HG03469 (cell line): ENCODE results near the gene ZSCAN5C.
"Not testable (repeated sequence)": the region's sequence is repeated elsewhere in the genome, so short reads cannot be mapped to it uniquely, and the experiment has no call there.

Experiments
- ATAC-seq: cut with Tn5 transposase; IDR thresholded peaks from one replicate; pipeline ENCODE4 v1.9.1; 2021; ENCODE audit warnings: mild to moderate bottlenecking, moderate library complexity, moderate number of reproducible peaks; ENCODE audit not compliant: unreplicated experiment

ZSCAN5C gene

GRCh38 chr19:56191115-56191514 is 11.0 kb upstream of the ZSCAN5C start:
- no peak for ATAC-seq

DNA sequence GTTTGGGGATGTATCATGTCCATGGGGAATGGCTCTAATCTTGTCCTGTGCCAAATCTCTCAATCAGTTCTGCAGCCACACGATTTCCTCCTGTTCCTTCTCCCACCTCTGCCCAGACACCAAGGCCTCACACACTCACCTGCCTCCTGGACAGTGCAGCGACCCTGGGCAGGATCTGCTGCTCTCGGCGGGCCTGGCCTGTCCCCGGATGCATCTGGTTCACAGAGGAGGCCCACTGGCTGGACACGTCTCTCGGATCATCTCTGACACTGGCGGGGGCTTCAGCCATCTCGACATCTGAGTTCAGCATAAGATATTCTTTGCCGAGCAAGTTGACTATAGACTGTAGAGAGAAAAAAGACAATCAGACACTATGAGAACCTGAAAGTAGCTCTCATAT is 10.4 kb upstream of the ZSCAN5C start:
- no peak for ATAC-seq

DNA sequence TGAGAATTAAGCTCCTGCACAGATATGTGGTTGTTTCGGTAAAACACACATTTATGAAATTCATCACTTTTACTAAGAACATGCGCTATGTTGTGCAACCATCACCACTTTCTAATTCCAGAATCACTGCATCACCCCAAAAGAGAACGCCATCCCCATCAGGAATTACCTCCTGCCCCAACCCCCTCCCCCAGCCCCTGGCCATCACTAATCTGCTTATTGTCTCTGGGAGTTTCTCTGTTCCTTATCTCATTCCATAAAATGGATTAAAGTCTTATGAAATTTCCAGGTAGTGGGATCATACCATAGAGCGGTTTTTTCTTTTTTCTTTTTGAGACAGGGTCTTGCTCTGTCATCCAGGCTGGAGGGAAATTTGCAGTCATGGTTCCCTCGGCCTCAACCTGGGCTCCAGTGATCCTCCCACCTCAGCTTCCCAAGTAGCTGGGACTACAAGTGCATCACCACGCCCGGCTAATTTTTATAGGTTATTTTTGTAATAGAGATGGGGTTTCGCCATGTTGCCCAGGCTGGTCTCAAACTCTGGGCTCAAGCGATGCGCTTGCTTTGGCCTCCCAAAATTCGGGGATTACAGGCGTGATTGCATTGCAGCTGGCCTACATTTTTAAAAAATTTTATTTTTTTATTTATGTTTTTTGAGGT is 8.0 kb upstream of the ZSCAN5C start:
- ATAC-seq = no peak

DNA sequence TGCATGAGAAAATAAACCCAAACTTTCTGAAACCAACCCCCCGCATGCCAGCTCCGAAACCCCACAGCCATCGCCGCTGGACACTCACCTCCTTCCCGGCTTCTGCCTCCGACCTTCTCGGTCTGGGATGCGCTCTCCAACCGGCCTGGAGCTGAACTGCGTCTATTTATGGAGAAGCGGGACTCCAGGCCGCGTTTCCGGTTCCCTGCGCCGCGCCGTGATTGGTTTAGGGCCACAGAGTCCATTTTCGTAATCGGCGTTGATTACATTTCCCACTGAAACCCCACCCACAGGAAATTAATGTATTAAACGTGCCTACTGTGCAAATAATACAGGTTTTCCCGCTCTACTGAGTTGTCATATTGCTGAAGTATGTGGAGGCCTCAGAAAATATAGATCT is 4.4 kb upstream of the ZSCAN5C start, which contains the start of gene ZSCAN5B:
TSS of gene ZSCAN5B (minus strand) at position 138 of the 400 bp plus-strand sequence. CDS start 4,731 bp downstream, outside the sequence.
- not testable (repeated sequence) for ATAC-seq

GRCh38 chr19:56199687-56200086 is 2.4 kb upstream of the ZSCAN5C start:
- no peak for ATAC-seq

DNA sequence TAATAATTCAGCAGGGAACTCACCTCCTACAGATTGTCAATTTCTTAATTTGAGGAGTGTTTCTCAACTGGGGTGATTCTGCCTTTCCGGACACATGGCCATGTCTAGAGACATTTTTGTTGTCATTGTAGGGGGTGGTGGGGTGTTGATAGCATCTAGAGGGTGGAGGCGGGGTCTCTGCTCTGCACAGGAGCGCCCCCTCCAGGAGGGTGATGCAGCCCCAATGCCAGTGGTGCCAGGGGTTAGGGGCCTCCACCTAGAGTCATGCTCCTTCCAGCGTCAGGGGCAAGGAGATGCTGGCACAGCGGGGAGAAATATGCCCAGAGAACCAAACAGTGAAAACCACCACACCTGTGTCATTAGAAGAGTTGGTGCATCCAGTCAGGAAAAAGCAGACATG is 5.5 kb downstream of the ZSCAN5C start:
- not testable (repeated sequence) for ATAC-seq

DNA sequence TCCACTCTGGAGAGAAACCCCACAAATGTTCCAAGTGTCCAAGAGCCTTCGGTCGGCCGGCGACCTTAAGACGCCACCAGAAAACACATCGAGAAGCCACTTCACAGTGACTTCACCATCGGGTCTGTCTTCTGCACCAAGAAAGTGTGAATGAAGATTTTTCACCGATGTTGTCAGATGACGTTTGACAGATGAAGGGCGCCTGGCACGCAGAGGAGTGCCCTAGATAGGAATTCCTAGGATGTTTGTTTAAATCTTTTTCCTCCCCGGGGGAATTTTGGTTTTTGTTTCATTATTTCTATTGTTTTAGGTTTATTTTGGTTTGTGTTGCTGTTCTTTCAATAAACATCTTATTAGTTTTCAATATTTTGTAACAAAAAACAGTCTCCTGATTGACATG is 7.0 kb downstream of the ZSCAN5C start:
- ATAC-seq = no peak

- ATAC-seq = not testable (repeated sequence)
Observed at GRCh38 chr19:56210036-56210435, 8.0 kb downstream of the ZSCAN5C start.

DNA sequence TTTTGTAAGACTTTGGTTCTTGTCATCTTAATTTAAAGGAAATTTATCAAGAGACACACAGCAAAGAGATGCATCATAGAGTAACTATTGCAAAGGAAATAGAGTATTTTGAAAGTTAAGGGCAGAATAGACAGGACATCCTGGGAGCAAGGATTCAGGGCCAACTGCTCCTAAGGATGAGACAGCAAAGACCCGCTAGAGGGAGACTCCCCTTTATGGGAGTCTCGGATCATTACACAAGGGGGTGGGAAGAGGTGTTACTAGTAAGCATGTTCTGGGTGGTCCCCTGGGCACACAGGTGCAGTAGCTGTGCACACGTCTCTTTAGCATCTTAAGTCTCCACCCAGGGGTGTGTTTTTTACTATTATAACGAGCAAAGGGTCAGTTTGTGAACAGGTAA is 9.6 kb downstream of the ZSCAN5C start:
- no peak for ATAC-seq

DNA sequence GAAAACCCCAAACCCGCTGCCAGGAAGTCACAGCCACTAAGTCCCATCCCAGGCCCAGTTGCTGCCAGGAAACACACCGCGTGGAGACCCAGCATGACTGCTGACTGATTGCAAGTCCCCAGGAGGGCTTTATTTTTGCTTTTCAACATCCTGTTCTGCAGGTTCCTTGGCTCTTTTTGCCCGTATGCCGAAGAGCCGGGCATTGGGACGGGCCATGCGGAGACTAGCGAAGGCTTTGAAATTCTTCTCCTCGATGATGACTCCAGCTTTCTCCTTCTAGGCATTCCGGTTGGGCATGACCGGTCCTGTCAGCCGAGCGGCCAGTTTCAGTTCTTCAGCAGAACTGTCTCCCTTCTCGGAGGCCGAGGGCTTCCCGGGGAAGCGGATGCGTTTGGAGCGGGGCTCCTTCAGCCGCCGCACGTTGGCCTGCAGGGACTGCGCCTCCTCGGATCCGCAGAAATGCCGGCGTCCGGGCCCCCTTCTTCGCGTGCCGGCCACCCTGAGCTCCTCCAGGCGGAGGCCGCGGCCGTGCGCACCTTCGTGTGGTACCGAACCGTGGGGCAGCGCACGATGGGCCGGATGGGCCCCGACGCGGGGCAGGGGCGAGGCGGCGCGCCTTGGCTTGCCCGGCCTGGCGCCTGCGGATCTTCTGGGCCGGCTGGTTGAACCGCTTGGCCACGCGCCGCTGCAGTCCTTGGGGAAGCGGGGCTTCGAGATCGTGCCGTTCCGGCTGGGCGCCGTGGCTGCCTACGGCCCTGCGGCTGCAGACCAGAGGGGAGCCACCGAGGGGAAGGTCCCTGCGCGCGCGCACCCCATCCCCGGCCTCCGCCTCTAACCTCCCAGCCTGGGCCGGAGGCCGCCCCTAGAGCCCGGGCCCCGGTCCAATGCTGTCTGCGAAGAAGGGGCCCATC is 15.2 kb downstream of the ZSCAN5C start:
- no peak for ATAC-seq

- no peak for ATAC-seq
Observed at GRCh38 chr19:56218961-56219360, 16.9 kb downstream of the ZSCAN5C start.

DNA sequence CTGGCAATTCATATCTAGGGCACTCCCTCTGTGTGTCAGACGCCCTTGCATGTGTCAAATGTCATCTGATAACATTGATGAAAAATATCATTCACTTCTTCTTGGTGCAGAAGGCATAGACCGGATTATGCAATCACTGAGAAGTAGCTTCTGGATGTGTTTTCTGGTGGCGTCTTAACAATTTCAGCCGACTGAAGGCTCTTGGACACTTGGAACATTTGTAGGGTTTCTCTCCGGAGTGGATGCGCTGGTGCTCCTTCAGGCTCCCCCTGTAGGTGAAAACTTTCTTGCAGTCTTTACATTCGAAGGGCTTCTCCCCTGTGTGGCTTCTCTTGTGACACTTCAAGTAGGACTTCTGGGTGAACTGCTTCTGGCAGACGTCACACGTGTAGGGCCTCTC is 19.4 kb downstream of the ZSCAN5C start:
- ATAC-seq = not testable (repeated sequence)

DNA sequence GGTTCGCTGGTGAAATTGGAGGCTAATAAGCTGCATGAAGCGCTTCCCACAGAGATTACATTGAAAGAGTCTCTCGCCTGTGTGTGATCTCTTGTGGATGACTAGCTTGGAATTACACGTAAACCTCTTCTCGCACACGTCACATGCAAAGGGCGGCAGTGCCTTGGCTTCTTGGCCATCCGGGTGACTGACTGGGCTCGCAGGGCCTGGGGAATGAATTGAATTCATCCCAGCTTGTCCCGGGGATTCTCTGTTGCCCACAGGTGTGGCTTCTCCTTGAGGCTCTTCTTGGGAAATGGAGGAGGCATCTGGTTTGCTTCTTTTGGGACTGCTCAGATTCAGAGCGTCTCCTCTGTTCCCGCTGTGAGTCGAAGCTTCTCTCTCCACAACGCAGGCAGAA is 19.8 kb downstream of the ZSCAN5C start:
- ATAC-seq = no peak

DNA sequence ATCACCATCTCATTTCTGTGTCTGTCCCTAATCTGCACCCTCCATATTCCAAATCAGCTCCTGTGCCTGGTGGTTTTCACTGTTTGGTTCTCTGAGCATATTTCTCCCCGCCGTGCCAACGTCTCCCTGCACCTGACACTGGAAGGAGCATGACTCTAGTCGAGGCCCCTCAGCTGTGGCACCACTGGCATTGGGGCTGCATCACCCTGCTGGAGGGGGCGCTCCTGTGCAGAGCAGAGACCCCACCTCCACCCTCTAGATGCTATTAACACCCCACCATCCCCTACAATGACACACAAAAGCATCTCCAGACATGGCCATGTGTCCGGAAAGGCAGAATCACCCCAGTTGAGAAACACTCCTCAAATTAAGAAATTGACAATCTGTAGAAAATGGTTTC is 20.8 kb downstream of the ZSCAN5C start:
- ATAC-seq = no peak

GRCh38 chr19:56223481-56223880 is 21.4 kb downstream of the ZSCAN5C start:
- no peak for ATAC-seq

GRCh38 chr19:56245121-56245740 is 43.2 kb downstream of the ZSCAN5C start:
- ATAC-seq = no peak

- ATAC-seq = not testable (repeated sequence)
Observed at GRCh38 chr19:56245764-56246163, 43.7 kb downstream of the ZSCAN5C start.

- ATAC-seq = not testable (repeated sequence)
Observed at GRCh38 chr19:56248736-56249338, 46.8 kb downstream of the ZSCAN5C start.

DNA sequence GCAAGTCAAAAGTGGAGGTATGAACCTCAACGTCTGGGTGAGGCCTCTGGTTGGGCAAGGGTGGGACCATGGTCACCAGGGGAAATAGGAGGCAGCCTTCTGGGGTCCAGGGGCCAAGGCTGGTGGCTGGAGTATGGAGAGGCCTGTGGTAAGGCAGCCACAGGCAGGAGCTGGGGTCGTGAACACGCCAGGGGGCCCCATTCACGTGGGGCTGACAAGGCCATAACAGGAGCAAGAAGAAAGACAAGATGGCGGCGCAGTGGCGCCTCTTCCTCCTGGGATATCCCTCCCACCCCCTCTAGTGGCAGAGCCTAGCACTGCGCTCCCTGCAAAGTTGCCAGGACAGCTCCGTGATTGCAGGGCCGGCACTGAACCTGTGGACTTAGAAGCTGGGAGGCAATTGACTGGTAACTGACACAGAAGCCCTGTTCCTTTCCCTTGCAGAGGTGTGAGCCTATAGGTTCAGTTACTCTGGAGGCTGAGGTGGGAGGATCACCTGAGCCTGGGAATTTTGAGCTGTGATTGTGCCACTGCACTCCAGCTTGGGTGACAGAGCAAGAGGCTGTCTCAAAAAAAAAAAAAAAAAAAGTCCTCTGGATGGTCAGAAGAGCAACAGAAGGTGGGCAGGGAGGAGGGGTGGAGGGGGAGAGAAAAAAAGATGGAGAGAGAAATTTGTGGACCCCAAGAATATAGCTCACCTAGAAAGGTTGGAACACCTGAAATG is 50.8 kb downstream of the ZSCAN5C start:
- ATAC-seq = peak; percentile 48

DNA sequence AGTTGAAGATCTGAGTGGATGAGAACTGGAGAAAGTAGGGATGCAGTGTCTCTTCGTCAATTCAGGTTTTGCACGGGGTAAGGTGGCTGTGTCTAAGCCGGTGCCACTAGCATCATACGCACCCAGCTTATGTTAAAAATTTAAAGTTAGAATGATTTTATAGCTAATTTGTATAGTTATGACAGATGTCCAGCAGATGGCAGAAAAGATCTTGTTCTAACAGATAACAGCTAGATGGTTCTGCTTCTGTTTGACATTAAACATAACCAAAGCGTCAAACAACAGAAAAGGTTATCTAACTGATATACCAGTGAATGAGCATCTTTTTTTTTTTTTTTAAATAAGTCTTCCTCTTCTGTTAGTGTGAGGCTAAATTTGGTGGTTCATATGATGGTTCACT is 51.7 kb downstream of the ZSCAN5C start:
- ATAC-seq = no peak
